Adrenal gland (tissue), 5 donors: ENCODE measurements around the gene TFR2.

Experiments used
- POLR2A ChIP-seq, 2 donors: fragments of 450-650 bp; IDR thresholded peaks; one replicate each; pipeline ENCODE4 v1.6.1; 2017; ENCODE audit warnings: antibody characterized with exemption in 2 of 2, mild to moderate bottlenecking in 2 of 2, moderate library complexity in 1 of 2
- TF ChIP-seq, protein P1 (sequence below), 6 experiments: fragments of 450-650 bp in 4 of 6; fragments of 200-600 bp in 2 of 6; sonication (generic) in 1 of 6; IDR thresholded peaks; 1 replicate in 5 of 6; 2 replicates in 1 of 6; pipeline versions ENCODE4 v1.5.1 to v1.8.0; 2016 to 2021; ENCODE audit warnings: antibody characterized with exemption in 6 of 6, mild to moderate bottlenecking in 2 of 6, moderate library complexity in 1 of 6
- donor health status: DM: no; HTN: no; CAD: no.

DNA sequence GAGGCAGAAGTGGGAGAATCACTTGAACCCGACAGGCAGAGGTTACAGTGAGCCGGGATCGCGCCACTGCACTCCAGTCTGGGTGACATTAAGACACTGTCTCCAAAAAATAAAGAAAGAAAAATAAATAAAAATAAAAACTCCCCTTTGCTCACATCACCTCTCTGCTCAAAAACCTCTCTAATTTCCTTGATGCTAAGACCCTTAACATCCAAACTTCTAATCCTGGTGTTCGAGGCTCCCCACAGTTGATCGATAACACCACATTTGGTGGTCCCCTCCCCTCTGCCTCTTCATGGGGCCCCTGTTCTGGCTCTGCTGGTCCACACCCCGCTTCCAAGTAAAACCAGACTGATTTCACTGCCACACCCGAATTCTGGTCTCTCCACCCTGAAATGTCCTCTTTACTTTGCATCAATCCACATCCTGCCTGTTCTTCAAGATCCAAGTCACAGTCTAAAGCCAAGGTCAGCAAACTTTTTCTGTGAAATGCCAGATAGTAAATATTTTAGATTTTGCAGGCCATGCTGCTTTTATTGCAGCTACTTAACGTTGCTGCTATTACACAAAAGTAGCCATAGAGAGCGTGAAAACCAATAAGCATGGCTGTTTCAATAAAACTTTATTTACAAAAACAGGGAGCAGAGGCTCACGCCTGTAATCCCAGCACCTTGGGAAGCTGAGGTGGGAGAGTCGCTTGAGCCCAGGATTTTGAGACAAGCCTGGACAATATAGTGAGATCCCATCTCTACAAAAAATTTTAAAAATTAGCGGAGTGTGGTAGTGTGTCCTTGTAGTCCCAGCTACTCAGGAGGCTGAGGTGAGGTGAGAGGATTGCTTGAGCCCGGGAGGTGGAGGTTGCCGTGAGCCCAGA is 17.2 kb downstream of the TFR2 start:
- TF ChIP-seq, protein P1, sequence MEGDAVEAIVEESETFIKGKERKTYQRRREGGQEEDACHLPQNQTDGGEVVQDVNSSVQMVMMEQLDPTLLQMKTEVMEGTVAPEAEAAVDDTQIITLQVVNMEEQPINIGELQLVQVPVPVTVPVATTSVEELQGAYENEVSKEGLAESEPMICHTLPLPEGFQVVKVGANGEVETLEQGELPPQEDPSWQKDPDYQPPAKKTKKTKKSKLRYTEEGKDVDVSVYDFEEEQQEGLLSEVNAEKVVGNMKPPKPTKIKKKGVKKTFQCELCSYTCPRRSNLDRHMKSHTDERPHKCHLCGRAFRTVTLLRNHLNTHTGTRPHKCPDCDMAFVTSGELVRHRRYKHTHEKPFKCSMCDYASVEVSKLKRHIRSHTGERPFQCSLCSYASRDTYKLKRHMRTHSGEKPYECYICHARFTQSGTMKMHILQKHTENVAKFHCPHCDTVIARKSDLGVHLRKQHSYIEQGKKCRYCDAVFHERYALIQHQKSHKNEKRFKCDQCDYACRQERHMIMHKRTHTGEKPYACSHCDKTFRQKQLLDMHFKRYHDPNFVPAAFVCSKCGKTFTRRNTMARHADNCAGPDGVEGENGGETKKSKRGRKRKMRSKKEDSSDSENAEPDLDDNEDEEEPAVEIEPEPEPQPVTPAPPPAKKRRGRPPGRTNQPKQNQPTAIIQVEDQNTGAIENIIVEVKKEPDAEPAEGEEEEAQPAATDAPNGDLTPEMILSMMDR (IDR thresholded peaks at IDR 0.05): no peak
- TF ChIP-seq POLR2A (IDR thresholded peaks at IDR 0.05): no peak
